Measurements from ENCODE around the gene CUL1. TPM values are rescaled to one million over a fixed set of nuclear protein-coding genes. Genes with fewer than 3 reads are reported as not detected.

CUL1 gene
- total and polyA plus RNA-seq, 9 donors, result 31.9 to 51.3 (median 40.2) TPM

GRCh38 chr7:148746135-148746534 is 47.4 kb downstream of the CUL1 start:
- TF ChIP-seq EP300 (IDR thresholded peaks at IDR 0.05), result no peak
- no peak for TF ChIP-seq CTCF (IDR thresholded peaks at IDR 0.05)
- no peak for TF ChIP-seq POLR2A (IDR thresholded peaks at IDR 0.05)
- intact Hi-C loops (cut with DNase I), result no loop called here
- Histone ChIP-seq H3K36me3 (no peaks in the 10 kb centered on the region), H3K4me3 (no peak overlapping the region), H3K9me3 (peaks cover 0 to 6% of the 10 kb centered on the region in 2 donors), H3K4me1 (ENCODE audit: insufficient read depth) (no peaks in the 10 kb centered on the region), H3K27ac (no peak overlapping the region), H3K27me3 (no peaks in the 10 kb centered on the region)
- 83 to 92% (median 84%) methylated on average over 3 of the region's 3 CpGs for WGBS, 3 donors
- no peak for DNase-seq

GRCh38 chr7:148747274-148747673 is 48.6 kb downstream of the CUL1 start:
- 53 to 62% (median 55%) methylated on average over 3 of the region's 3 CpGs for WGBS, 3 donors

GRCh38 chr7:148750442-148751355 is 52.0 kb downstream of the CUL1 start:
- DNase-seq, result no peak
- no peak for TF ChIP-seq POLR2A (IDR thresholded peaks at IDR 0.05)
- no peak for TF ChIP-seq CTCF (IDR thresholded peaks at IDR 0.05)
- no peak for TF ChIP-seq EP300 (IDR thresholded peaks at IDR 0.05)
- Histone ChIP-seq H3K27ac (no peak overlapping the region), H3K4me3 (no peak overlapping the region), H3K27me3 (no peaks in the 10 kb centered on the region), H3K36me3 (no peaks in the 10 kb centered on the region), H3K4me1 (ENCODE audit: insufficient read depth) (no peaks in the 10 kb centered on the region), H3K9me3 (no peaks in the 10 kb centered on the region)
- 82 to 85% (median 85%) methylated on average over 8 of the region's 8 CpGs for WGBS, 3 donors
- intact Hi-C loops (cut with DNase I), result no loop called here

More at GRCh38 chr7:148747274-148747673, 48.6 kb downstream of the CUL1 start:
- TF ChIP-seq POLR2A (IDR thresholded peaks at IDR 0.05), result no peak
- TF ChIP-seq CTCF (IDR thresholded peaks at IDR 0.05), result no peak
- TF ChIP-seq EP300 (IDR thresholded peaks at IDR 0.05), result no peak
- H3K4me1 ChIP-seq (ENCODE audit: insufficient read depth), result no peaks in the 10 kb centered on the region
- H3K27ac ChIP-seq, result no peak overlapping the region
- intact Hi-C loops (cut with DNase I), result no loop called here
- H3K4me3 ChIP-seq, result no peak overlapping the region
- H3K36me3 ChIP-seq, result no peaks in the 10 kb centered on the region
- peaks cover 0 to 4% of the 10 kb centered on the region in 2 donors for H3K9me3 ChIP-seq
- H3K27me3 ChIP-seq, result no peaks in the 10 kb centered on the region
- DNase-seq, result no peak

GRCh38 chr7:148753224-148753623 is 54.5 kb downstream of the CUL1 start:
- no peak overlapping the region for H3K4me3 ChIP-seq
- H3K9me3 ChIP-seq, result no peaks in the 10 kb centered on the region
- no peaks in the 10 kb centered on the region for H3K27me3 ChIP-seq
- 56 to 66% (median 57%) methylated on average over 4 of the region's 4 CpGs for WGBS, 3 donors
- TF ChIP-seq CTCF (IDR thresholded peaks at IDR 0.05), result no peak
- TF ChIP-seq EP300 (IDR thresholded peaks at IDR 0.05), result no peak
- no peak for TF ChIP-seq POLR2A (IDR thresholded peaks at IDR 0.05)
- no peaks in the 10 kb centered on the region for H3K36me3 ChIP-seq
- no peak overlapping the region for H3K27ac ChIP-seq
- intact Hi-C loops (cut with DNase I), result no loop called here
- no peaks in the 10 kb centered on the region for H3K4me1 ChIP-seq (ENCODE audit: insufficient read depth)
- DNase-seq, result no peak

Measured in ovary (tissue), 9 donors.